Liver (tissue), 3 donors: Measurements from ENCODE around the gene ADORA2A.

Source experiments
- GABPA ChIP-seq, 2 donors: IDR thresholded peaks in 1 of 2; conservative IDR thresholded peaks in 1 of 2; 2 replicates each; pipeline ENCODE4 v1.6.1; 2016; ENCODE audit warnings: antibody characterized with exemption in 2 of 2, mild to moderate bottlenecking in 1 of 2, moderate library complexity in 1 of 2
- HNF4G ChIP-seq: IDR thresholded peaks from 2 replicates; pipeline ENCODE4 v1.6.1; 2016; ENCODE audit warnings: antibody characterized with exemption
- JUND ChIP-seq, 2 donors: IDR thresholded peaks; 2 replicates each; pipeline ENCODE4 v1.6.1; 2016; ENCODE audit warnings: antibody characterized with exemption in 2 of 2
- MAX ChIP-seq: IDR thresholded peaks from 2 replicates; pipeline ENCODE4 v1.6.1; 2016; ENCODE audit warnings: antibody characterized with exemption
- RAD21 ChIP-seq, 2 donors: IDR thresholded peaks; 2 replicates each; pipeline ENCODE4 v1.6.1; 2016; ENCODE audit warnings: antibody characterized with exemption in 2 of 2, mild to moderate bottlenecking in 2 of 2
- RXRA ChIP-seq, 2 donors: IDR thresholded peaks; 2 replicates each; pipeline ENCODE4 v1.6.1; 2017 to 2018; ENCODE audit warnings: antibody characterized with exemption in 2 of 2, mild to moderate bottlenecking in 1 of 2
- YY1 ChIP-seq: IDR thresholded peaks from 2 replicates; pipeline ENCODE4 v1.6.1; 2016; ENCODE audit warnings: antibody characterized with exemption, mild to moderate bottlenecking
- TF ChIP-seq, protein P1 (sequence below): fragments of 150-350 bp; IDR thresholded peaks from 2 replicates; pipeline ENCODE4 v1.5.1; 2017; ENCODE audit warnings: improper control_type of control experiment, low read depth, low read length; ENCODE audit not compliant: missing input control
- donor health status: healthy.
- donor health status: healthy.

DNA sequence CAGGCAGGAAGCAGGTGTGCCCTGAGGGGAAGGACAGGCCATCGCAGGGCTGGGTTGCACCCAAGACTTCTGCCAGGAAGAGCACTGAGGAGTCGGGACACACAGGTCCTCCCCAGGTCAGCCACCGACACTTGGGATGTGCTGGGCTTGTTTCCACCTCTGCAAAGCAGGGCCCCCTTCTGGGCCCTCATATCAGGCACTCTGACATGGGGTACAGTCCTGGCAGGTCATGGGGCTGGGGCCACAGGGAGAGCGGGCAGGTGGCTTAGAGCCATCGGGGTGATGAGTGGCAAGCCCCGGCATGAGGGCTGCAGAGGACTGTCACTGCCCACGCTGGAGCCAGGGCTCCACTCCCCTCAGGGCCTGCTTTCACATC lies 7.9 kb upstream of the ADORA2A start:
- TF ChIP-seq RXRA (IDR thresholded peaks at IDR 0.05), result no peak
- TF ChIP-seq, protein P1, sequence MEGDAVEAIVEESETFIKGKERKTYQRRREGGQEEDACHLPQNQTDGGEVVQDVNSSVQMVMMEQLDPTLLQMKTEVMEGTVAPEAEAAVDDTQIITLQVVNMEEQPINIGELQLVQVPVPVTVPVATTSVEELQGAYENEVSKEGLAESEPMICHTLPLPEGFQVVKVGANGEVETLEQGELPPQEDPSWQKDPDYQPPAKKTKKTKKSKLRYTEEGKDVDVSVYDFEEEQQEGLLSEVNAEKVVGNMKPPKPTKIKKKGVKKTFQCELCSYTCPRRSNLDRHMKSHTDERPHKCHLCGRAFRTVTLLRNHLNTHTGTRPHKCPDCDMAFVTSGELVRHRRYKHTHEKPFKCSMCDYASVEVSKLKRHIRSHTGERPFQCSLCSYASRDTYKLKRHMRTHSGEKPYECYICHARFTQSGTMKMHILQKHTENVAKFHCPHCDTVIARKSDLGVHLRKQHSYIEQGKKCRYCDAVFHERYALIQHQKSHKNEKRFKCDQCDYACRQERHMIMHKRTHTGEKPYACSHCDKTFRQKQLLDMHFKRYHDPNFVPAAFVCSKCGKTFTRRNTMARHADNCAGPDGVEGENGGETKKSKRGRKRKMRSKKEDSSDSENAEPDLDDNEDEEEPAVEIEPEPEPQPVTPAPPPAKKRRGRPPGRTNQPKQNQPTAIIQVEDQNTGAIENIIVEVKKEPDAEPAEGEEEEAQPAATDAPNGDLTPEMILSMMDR, result no peak
- TF ChIP-seq RAD21 (IDR thresholded peaks at IDR 0.05), result no peak
- TF ChIP-seq MAX, result no peak
- no peak for TF ChIP-seq YY1
- no peak for TF ChIP-seq HNF4G
- TF ChIP-seq JUND (IDR thresholded peaks at IDR 0.05), result no peak
- TF ChIP-seq GABPA (IDR thresholded peaks at IDR 0.05 in 1 of 2, conservative IDR thresholded peaks at IDR 0.05 in 1 of 2), result no peak
